Measurements from ENCODE around the gene ACYP2. TPM values are rescaled to one million over a fixed set of nuclear protein-coding genes. Genes with fewer than 3 reads are reported as not detected.

The ACYP2 gene
- total RNA-seq, 4 donors from 2014 or later, result 12.8 to 40.5 (median 16.9) TPM

DNA sequence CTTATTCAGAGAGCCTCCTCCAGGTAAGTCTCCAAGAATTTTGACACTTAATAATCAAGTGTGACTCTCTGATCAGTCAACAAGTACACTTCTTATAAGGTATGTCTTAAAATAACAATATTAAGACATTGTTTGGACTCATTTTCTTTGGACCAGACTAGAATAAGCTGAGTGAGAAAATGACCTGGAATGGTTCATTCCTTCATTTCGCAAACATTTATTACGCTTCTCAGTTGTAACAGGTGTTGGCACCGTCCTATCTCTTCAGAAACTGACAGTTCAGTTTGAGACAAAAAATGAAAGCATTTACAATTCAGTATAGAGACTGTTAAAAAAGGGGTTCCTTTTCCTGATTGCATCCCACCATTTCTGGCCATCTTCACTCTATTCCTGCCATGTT lies 94.0 kb downstream of the ACYP2 start:
- no peaks in the 10 kb centered on the region for H3K36me3 ChIP-seq

GRCh38 chr2:54212456-54212855 lies 97.0 kb downstream of the ACYP2 start:
- H3K27ac ChIP-seq, result peak overlapping the region; percentile 35 to 60 (median 57)
- TF ChIP-seq POLR2A (IDR thresholded peaks at IDR 0.05), result no peak
- no peak for TF ChIP-seq CTCF (IDR thresholded peaks at IDR 0.05)
- TF ChIP-seq EP300 (IDR thresholded peaks at IDR 0.05), result no peak
- TF ChIP-seq POLR2AphosphoS5 (IDR thresholded peaks at IDR 0.05), result peak; percentile 80
- H3K27me3 ChIP-seq, result no peaks in the 10 kb centered on the region
- peak; percentile 87 for ATAC-seq
- peaks cover 8 to 38% (median 21%) of the 10 kb centered on the region in 3 donors for H3K4me1 ChIP-seq
- H3K4me3 ChIP-seq, result no peak overlapping the region
- peaks cover 0 to 7% (median 0%) of the 10 kb centered on the region in 3 donors for H3K9me3 ChIP-seq
- H3K36me3 ChIP-seq, result no peaks in the 10 kb centered on the region
- 13 to 29% methylated on average over 1 of the region's 1 CpG for WGBS, 2 donors (ENCODE audit: low coverage in 1 of 2)

More for the DNA sequence above, 94.0 kb downstream of the ACYP2 start:
- no peak overlapping the region for H3K4me3 ChIP-seq
- peak overlapping the region; percentile 29 to 65 (median 45) for H3K27ac ChIP-seq
- no peaks in the 10 kb centered on the region for H3K9me3 ChIP-seq
- peak; percentile 42 for ATAC-seq
- peaks cover 8 to 49% (median 22%) of the 10 kb centered on the region in 3 donors for H3K4me1 ChIP-seq
- no peak for TF ChIP-seq POLR2A (IDR thresholded peaks at IDR 0.05)
- TF ChIP-seq CTCF (IDR thresholded peaks at IDR 0.05), result no peak
- TF ChIP-seq POLR2AphosphoS5 (IDR thresholded peaks at IDR 0.05), result no peak
- no peak for TF ChIP-seq EP300 (IDR thresholded peaks at IDR 0.05)
- no peaks in the 10 kb centered on the region for H3K27me3 ChIP-seq
- 41 to 65% methylated on average over 3 of the region's 3 CpGs for WGBS, 2 donors (ENCODE audit: low coverage in 1 of 2)

GRCh38 chr2:54213082-54213481 lies 97.7 kb downstream of the ACYP2 start:
- H3K9me3 ChIP-seq, result peaks cover 0 to 7% (median 0%) of the 10 kb centered on the region in 3 donors
- TF ChIP-seq EP300 (IDR thresholded peaks at IDR 0.05), result no peak
- ATAC-seq, result no peak
- H3K4me1 ChIP-seq, result peaks cover 8 to 32% (median 17%) of the 10 kb centered on the region in 3 donors
- no peaks in the 10 kb centered on the region for H3K36me3 ChIP-seq
- H3K4me3 ChIP-seq, result no peak overlapping the region
- H3K27ac ChIP-seq, result peak overlapping the region in 3 of 4 donors; percentile 2 to 60 (median 56)
- 94 to 97% methylated on average over 4 of the region's 4 CpGs for WGBS, 2 donors (ENCODE audit: low coverage in 1 of 2)
- H3K27me3 ChIP-seq, result no peaks in the 10 kb centered on the region

DNA sequence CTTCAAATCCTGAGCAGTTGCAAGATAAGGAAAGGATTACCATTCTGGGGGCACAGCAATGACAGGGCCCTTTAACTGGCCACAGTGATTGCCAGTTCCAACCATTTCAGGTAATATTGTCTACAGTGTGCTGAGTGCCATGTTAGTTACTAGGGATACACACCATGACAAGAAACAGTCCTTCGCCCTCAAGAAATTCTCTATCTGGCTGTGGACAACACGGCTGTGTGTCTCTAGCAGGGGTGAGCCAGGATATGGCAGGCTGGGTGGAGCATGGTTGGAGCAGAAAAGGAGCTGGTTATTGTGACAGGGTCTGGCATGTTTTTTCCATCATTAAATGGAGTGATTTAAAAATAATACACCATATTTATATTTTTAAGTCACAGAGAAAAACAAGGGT lies 109.6 kb downstream of the ACYP2 start:
- H3K27ac ChIP-seq, result no peak overlapping the region
- TF ChIP-seq EP300 (IDR thresholded peaks at IDR 0.05) (no peak), CTCF (IDR thresholded peaks at IDR 0.05) (no peak)
- 58 to 71% methylated on average over 2 of the region's 2 CpGs for WGBS, 2 donors (ENCODE audit: low coverage in 1 of 2)
- no peaks in the 10 kb centered on the region for H3K36me3 ChIP-seq
- no peaks in the 10 kb centered on the region for H3K27me3 ChIP-seq
- no peaks in the 10 kb centered on the region for H3K9me3 ChIP-seq
- peaks cover 4 to 38% (median 12%) of the 10 kb centered on the region in 3 donors for H3K4me1 ChIP-seq
- no peak overlapping the region for H3K4me3 ChIP-seq
- ATAC-seq, result no peak

- Histone ChIP-seq H3K4me3 (no peak overlapping the region), H3K36me3 (no peaks in the 10 kb centered on the region), H3K4me1 (peaks cover 4 to 38% (median 12%) of the 10 kb centered on the region in 3 donors), H3K27ac (peak overlapping the region in 1 of 4 donors; percentile 16), H3K27me3 (no peaks in the 10 kb centered on the region), H3K9me3 (no peaks in the 10 kb centered on the region)
- ATAC-seq, result no peak
- TF ChIP-seq CTCF (IDR thresholded peaks at IDR 0.05) (no peak), POLR2AphosphoS5 (IDR thresholded peaks at IDR 0.05) (no peak), POLR2A (IDR thresholded peaks at IDR 0.05) (no peak), EP300 (IDR thresholded peaks at IDR 0.05) (no peak)
- 33 to 71% methylated on average over 2 of the region's 2 CpGs for WGBS, 2 donors (ENCODE audit: low coverage in 1 of 2)
Observed at GRCh38 chr2:54226260-54226659, 110.8 kb downstream of the ACYP2 start.
